Trophoblast cell (in vitro differentiated cells and primary cell): Measurements from ENCODE around the gene CEP63.
"Not testable (repeated sequence)": the region's sequence is repeated elsewhere in the genome, so short reads cannot be mapped to it uniquely, and the experiment has no call there.

Source experiments
- DNase-seq, 2 donors: peaks; one replicate each; pipeline ENCODE4 v3.0.0-alpha.2; 2016
- H2AFZ ChIP-seq: 2 replicates; pipeline ENCODE4 v1.6.1; 2013; ENCODE audit warnings: low read length, moderate library complexity, mild to moderate bottlenecking; ENCODE audit not compliant: insufficient read depth, poor library complexity
- H2AK5ac ChIP-seq: 2 replicates; pipeline ENCODE4 v1.6.1; 2013; ENCODE audit warnings: mild to moderate bottlenecking, low read length
- H2BK120ac ChIP-seq: 2 replicates; pipeline ENCODE4 v1.6.1; 2013; ENCODE audit warnings: low read length, mild to moderate bottlenecking, moderate library complexity; ENCODE audit not compliant: insufficient read depth, poor library complexity
- H2BK12ac ChIP-seq: 2 replicates; pipeline ENCODE4 v1.6.1; 2013; ENCODE audit warnings: mild to moderate bottlenecking, low read length, moderate library complexity
- H2BK5ac ChIP-seq: 2 replicates; pipeline ENCODE4 v1.6.1; 2013; ENCODE audit warnings: low read length, low read depth, moderate library complexity, mild to moderate bottlenecking; ENCODE audit not compliant: poor library complexity
- H3K14ac ChIP-seq: 2 replicates; pipeline ENCODE4 v1.6.1; 2013; ENCODE audit warnings: mild to moderate bottlenecking, low read length
- H3K18ac ChIP-seq: 2 replicates; pipeline ENCODE4 v1.6.1; 2013; ENCODE audit warnings: mild to moderate bottlenecking, low read length
- H3K23ac ChIP-seq: 2 replicates; pipeline ENCODE4 v1.6.1; 2013; ENCODE audit warnings: low read length
- H3K27ac ChIP-seq: 2 replicates; pipeline ENCODE4 v1.5.1; 2013; ENCODE audit warnings: low read depth, mild to moderate bottlenecking, inconsistent platforms, low read length, moderate library complexity
- H3K27me3 ChIP-seq: 2 replicates; pipeline ENCODE4 v1.6.1; 2013; ENCODE audit warnings: inconsistent platforms, mild to moderate bottlenecking, low read length, moderate library complexity; ENCODE audit not compliant: insufficient read depth
- H3K36me3 ChIP-seq, 2 experiments: 1 replicate in 1 of 2; 2 replicates in 1 of 2; pipeline ENCODE4 v1.6.1; 2013; ENCODE audit warnings: low read length in 2 of 2, mild to moderate bottlenecking in 2 of 2, moderate library complexity in 1 of 2; ENCODE audit not compliant: insufficient read depth in 2 of 2, control insufficient read depth in 1 of 2
- H3K4ac ChIP-seq: 2 replicates; pipeline ENCODE4 v1.6.1; 2013; ENCODE audit warnings: low read depth, mild to moderate bottlenecking, low read length, moderate library complexity
- H3K4me1 ChIP-seq, 2 experiments: 1 replicate in 1 of 2; 2 replicates in 1 of 2; pipeline ENCODE4 v1.6.1; 2013; ENCODE audit warnings: low read length in 2 of 2, mild to moderate bottlenecking in 2 of 2, moderate library complexity in 1 of 2; ENCODE audit not compliant: insufficient read depth in 2 of 2, control insufficient read depth in 1 of 2
- H3K4me2 ChIP-seq: 2 replicates; pipeline ENCODE4 v1.6.1; 2013; ENCODE audit warnings: inconsistent platforms, mild to moderate bottlenecking, low read length, moderate library complexity
- H3K4me3 ChIP-seq: 2 replicates; pipeline ENCODE4 v1.5.1; 2013; ENCODE audit warnings: mild to moderate bottlenecking, low read depth, low read length, inconsistent platforms
- H3K79me1 ChIP-seq: one replicate; pipeline ENCODE4 v1.6.1; 2013; ENCODE audit warnings: low read length
- H3K79me2 ChIP-seq: 2 replicates; pipeline ENCODE4 v1.6.1; 2013; ENCODE audit warnings: low read length, mild to moderate bottlenecking; ENCODE audit not compliant: control insufficient read depth, insufficient read depth, poor library complexity
- H3K9ac ChIP-seq: 2 replicates; pipeline ENCODE4 v1.6.1; 2013; ENCODE audit warnings: mild to moderate bottlenecking, low read length
- H3K9me3 ChIP-seq: 2 replicates; pipeline ENCODE4 v1.6.1; 2013; ENCODE audit warnings: low read depth, mild to moderate bottlenecking, control low read depth, inconsistent platforms, low read length; ENCODE audit not compliant: insufficient read depth
- H4K12ac ChIP-seq: 2 replicates; pipeline ENCODE4 v1.6.1; 2013; ENCODE audit warnings: low read depth, mild to moderate bottlenecking, low read length, moderate library complexity
- H4K8ac ChIP-seq: 2 replicates; pipeline ENCODE4 v1.6.1; 2013; ENCODE audit warnings: low read depth, mild to moderate bottlenecking, low read length, moderate library complexity
- H4K91ac ChIP-seq: one replicate; pipeline ENCODE4 v1.6.1; 2013; ENCODE audit warnings: low read depth, mild to moderate bottlenecking, low read length, moderate library complexity
- WGBS: extraction: QIAGEN DNeasy Blood & Tissue Kit; methylation state at CpG from one replicate; pipeline ENCODE4 v1.1.7; 2013; ENCODE audit warnings: missing lambda C conversion rate; ENCODE audit not compliant: insufficient read length, insufficient coverage; ENCODE audit errors: extremely low coverage; 5-methylcytosine and 5-hydroxymethylcytosine counted together

Gene CEP63

GRCh38 chr3:134590766-134591165 is 104.9 kb downstream of the CEP63 start:
- H3K79me2 ChIP-seq, result no peaks in the 10 kb centered on the region
- H4K91ac ChIP-seq, result no peak overlapping the region
- H3K4me1 ChIP-seq, result no peaks in the 10 kb centered on the region
- H3K14ac ChIP-seq, result no peak overlapping the region
- H3K9ac ChIP-seq, result no peak overlapping the region
- no peak overlapping the region for H2AFZ ChIP-seq
- no peaks in the 10 kb centered on the region for H3K27me3 ChIP-seq
- H4K8ac ChIP-seq, result no peak overlapping the region
- H3K4me3 ChIP-seq, result no peak overlapping the region
- H2BK120ac ChIP-seq, result no peak overlapping the region
- DNase-seq, result peak; percentile 62 to 73
- H3K27ac ChIP-seq, result peak overlapping the region; percentile 11
- H3K23ac ChIP-seq, result no peak overlapping the region
- H3K18ac ChIP-seq, result no peak overlapping the region
- H3K36me3 ChIP-seq, result no peaks in the 10 kb centered on the region
- H3K9me3 ChIP-seq, result peaks cover 3% of the 10 kb centered on the region
- H2AK5ac ChIP-seq, result no peak overlapping the region
- H4K12ac ChIP-seq, result no peak overlapping the region
- no peak overlapping the region for H2BK5ac ChIP-seq
- H2BK12ac ChIP-seq, result no peak overlapping the region
- no peak overlapping the region for H3K4me2 ChIP-seq
- H3K4ac ChIP-seq, result no peak overlapping the region
- H3K79me1 ChIP-seq, result no peaks in the 10 kb centered on the region

GRCh38 chr3:134592806-134593205 is 106.9 kb downstream of the CEP63 start:
- WGBS, result no CpG with 5 or more reads among the region's 5 CpGs
- Histone ChIP-seq H3K79me2 (no peaks in the 10 kb centered on the region), H3K9me3 (peaks cover 3% of the 10 kb centered on the region), H4K8ac (no peak overlapping the region), H3K18ac (no peak overlapping the region), H3K4me2 (no peak overlapping the region), H2AFZ (no peak overlapping the region), H2BK12ac (no peak overlapping the region), H3K4me1 (peaks cover 6 to 8% of the 10 kb centered on the region in 2 experiments), H3K9ac (no peak overlapping the region), H3K4me3 (no peak overlapping the region), H3K79me1 (peaks cover 7% of the 10 kb centered on the region), H3K23ac (no peak overlapping the region), H4K91ac (no peak overlapping the region), H2BK120ac (no peak overlapping the region), H3K36me3 (no peaks in the 10 kb centered on the region), H3K4ac (no peak overlapping the region), H3K14ac (no peak overlapping the region), H2BK5ac (no peak overlapping the region), H3K27ac (no peak overlapping the region), H4K12ac (no peak overlapping the region), H3K27me3 (no peaks in the 10 kb centered on the region), H2AK5ac (no peak overlapping the region)
- DNase-seq, result no peak

- Histone ChIP-seq H3K4me3 (no peak overlapping the region), H4K91ac (no peak overlapping the region), H3K4me2 (no peak overlapping the region), H3K23ac (no peak overlapping the region), H3K4ac (no peak overlapping the region), H3K27ac (no peak overlapping the region), H4K8ac (no peak overlapping the region), H3K14ac (no peak overlapping the region), H2BK120ac (no peak overlapping the region), H3K79me2 (no peaks in the 10 kb centered on the region), H3K9ac (no peak overlapping the region), H2BK5ac (no peak overlapping the region), H3K9me3 (peaks cover 3% of the 10 kb centered on the region), H3K4me1 (peaks cover 8 to 10% of the 10 kb centered on the region in 2 experiments), H3K79me1 (peaks cover 7% of the 10 kb centered on the region), H2AFZ (no peak overlapping the region), H3K36me3 (no peaks in the 10 kb centered on the region), H4K12ac (no peak overlapping the region), H2AK5ac (no peak overlapping the region), H3K18ac (no peak overlapping the region), H2BK12ac (no peak overlapping the region), H3K27me3 (no peaks in the 10 kb centered on the region)
- WGBS, result no CpG with 5 or more reads among the region's 8 CpGs
- DNase-seq, result no peak
Observed at GRCh38 chr3:134594331-134594741, 108.5 kb downstream of the CEP63 start.

- not testable (repeated sequence) for H3K14ac ChIP-seq, H2AFZ ChIP-seq, H2BK120ac ChIP-seq, DNase-seq, H3K9ac ChIP-seq, H2BK5ac ChIP-seq, H3K27me3 ChIP-seq, H3K4ac ChIP-seq, H3K9me3 ChIP-seq, H3K79me1 ChIP-seq, H4K91ac ChIP-seq, H3K79me2 ChIP-seq, H3K4me3 ChIP-seq, H3K27ac ChIP-seq, H3K18ac ChIP-seq, H2AK5ac ChIP-seq, H4K12ac ChIP-seq, H3K36me3 ChIP-seq, H4K8ac ChIP-seq, H3K4me2 ChIP-seq, H3K23ac ChIP-seq, H3K4me1 ChIP-seq, H2BK12ac ChIP-seq
- WGBS, result no CpG with 5 or more reads among the region's 3 CpGs
Observed at GRCh38 chr3:134594986-134595385, 109.1 kb downstream of the CEP63 start.
